Fibroblast of lung (primary cell): Measurements from ENCODE around the gene TRIM71. TPM values are rescaled to one million over a fixed set of nuclear protein-coding genes. Genes with fewer than 3 reads are reported as not detected.

Experiments used
- DNase-seq, 2 donors: peaks; one replicate each; pipeline versions ENCODE4 v3.0.0 to v3.0.0-alpha.2; 2010; ENCODE audit warnings: low read depth in 2 of 2
- H2AFZ ChIP-seq: 2 replicates; pipeline ENCODE4 v1.5.1; 2012; ENCODE audit warnings: low read length, control low read depth, inconsistent platforms
- H3K27ac ChIP-seq: 2 replicates; pipeline ENCODE4 v1.5.1; 2011; ENCODE audit warnings: low read length, control low read depth; ENCODE audit not compliant: insufficient read depth
- H3K27me3 ChIP-seq: 2 replicates; pipeline ENCODE4 v1.5.1; 2011; ENCODE audit warnings: mild to moderate bottlenecking, low read length; ENCODE audit not compliant: control insufficient read depth, insufficient read depth
- H3K36me3 ChIP-seq: 2 replicates; pipeline ENCODE4 v1.5.1; 2011; ENCODE audit warnings: low read length; ENCODE audit not compliant: control insufficient read depth, insufficient read depth
- H3K4me1 ChIP-seq: 2 replicates; pipeline ENCODE4 v1.5.1; 2011; ENCODE audit warnings: low read length; ENCODE audit not compliant: control insufficient read depth, insufficient read depth; ENCODE audit errors: extremely low read depth
- H3K4me2 ChIP-seq: 2 replicates; pipeline ENCODE4 v1.5.1; 2011; ENCODE audit warnings: low read length, control low read depth; ENCODE audit not compliant: insufficient read depth; ENCODE audit errors: extremely low read depth
- H3K4me3 ChIP-seq, 4 experiments: fragments of 200-600 bp in 1 of 4; sonication (generic) in 1 of 4; replicated peaks in 1 of 4; 2 replicates each; pipeline ENCODE4 v1.5.1; 2011 to 2016; ENCODE audit warnings: low read length in 4 of 4, low read depth in 3 of 4, mild to moderate bottlenecking in 3 of 4, control low read depth in 2 of 4, inconsistent platforms in 1 of 4, mixed read lengths in 1 of 4; ENCODE audit not compliant: insufficient read depth in 1 of 4; ENCODE audit errors: control extremely low read depth in 1 of 4
- H3K79me2 ChIP-seq: 2 replicates; pipeline ENCODE4 v1.5.1; 2012; ENCODE audit warnings: mild to moderate bottlenecking, low read length, inconsistent platforms; ENCODE audit not compliant: control insufficient read depth, insufficient read depth
- H3K9ac ChIP-seq: 2 replicates; pipeline ENCODE4 v1.5.1; 2011; ENCODE audit warnings: mild to moderate bottlenecking, low read length, control low read depth; ENCODE audit not compliant: insufficient read depth
- H3K9me3 ChIP-seq: 2 replicates; pipeline ENCODE4 v1.5.1; 2012; ENCODE audit warnings: low read depth, low read length; ENCODE audit not compliant: control insufficient read depth, insufficient read depth
- H4K20me1 ChIP-seq: 2 replicates; pipeline ENCODE4 v1.5.1; 2011; ENCODE audit warnings: low read length; ENCODE audit not compliant: control insufficient read depth, insufficient read depth; ENCODE audit errors: extremely low read depth
- CTCF ChIP-seq, 2 donors: IDR thresholded peaks in 1 of 2; conservative IDR thresholded peaks in 1 of 2; 1 replicate in 1 of 2; 2 replicates in 1 of 2; pipeline ENCODE4 v1.5.1; 2011 to 2012; ENCODE audit warnings: low read length in 2 of 2, control low read depth in 1 of 2, inconsistent platforms in 1 of 2, low read depth in 1 of 2, mild to moderate bottlenecking in 1 of 2
- EZH2 ChIP-seq: IDR thresholded peaks from 2 replicates; pipeline ENCODE4 v1.5.1; 2012; ENCODE audit warnings: low read length, control low read depth, mild to moderate bottlenecking; ENCODE audit errors: missing control alignments
- polyA plus RNA-seq, 2 donors: library from polyadenylated mRNA; depleted of rRNA in 1 of 2; stranded (reverse) in 1 of 2; unstranded in 1 of 2; fragments of >200 nt; gene quantifications; 2 replicates each; pipeline ENCODE4 v1.2.1, GENCODE V29; 2011 to 2012; ENCODE audit warnings: missing spikeins in 1 of 2
- total RNA-seq: library from RNA; depleted of rRNA; stranded (reverse); fragments of >200 nt; gene quantifications from 2 replicates; pipeline ENCODE4 v1.2.1, GENCODE V29; 2014

TRIM71 gene
- total and polyA plus RNA-seq, 2 donors (not counting 1 experiment from before 2014, with no cell fraction given) = under 0.01 to 0.02 TPM

GRCh38 chr3:32886296-32886695, 68.5 kb downstream of the TRIM71 start:
- H3K4me2 ChIP-seq = no peak overlapping the region
- H3K27me3 ChIP-seq = peaks cover 4% of the 10 kb centered on the region
- no peak for DNase-seq
- no peaks in the 10 kb centered on the region for H3K79me2 ChIP-seq
- H3K9ac ChIP-seq = no peak overlapping the region
- H3K4me1 ChIP-seq = no peaks in the 10 kb centered on the region
- no peak overlapping the region for H3K27ac ChIP-seq
- H2AFZ ChIP-seq = no peak overlapping the region
- H3K9me3 ChIP-seq = no peaks in the 10 kb centered on the region
- no peaks in the 10 kb centered on the region for H3K36me3 ChIP-seq
- no peak overlapping the region for H3K4me3 ChIP-seq
- TF ChIP-seq EZH2 (no peak), CTCF (conservative IDR thresholded peaks at IDR 0.05 in 1 of 2, IDR thresholded peaks at IDR 0.05 in 1 of 2; ENCODE audit: low read depth in 1 of 2, low read length in 2 of 2) (no peak)
- no peaks in the 10 kb centered on the region for H4K20me1 ChIP-seq

GRCh38 chr3:32886911-32887310, 69.1 kb downstream of the TRIM71 start:
- Histone ChIP-seq H3K27ac (no peak overlapping the region), H3K9ac (no peak overlapping the region), H3K4me2 (no peak overlapping the region), H3K27me3 (peaks cover 2% of the 10 kb centered on the region), H3K79me2 (no peaks in the 10 kb centered on the region), H3K9me3 (no peaks in the 10 kb centered on the region), H3K36me3 (no peaks in the 10 kb centered on the region), H2AFZ (no peak overlapping the region), H4K20me1 (no peaks in the 10 kb centered on the region), H3K4me1 (no peaks in the 10 kb centered on the region), H3K4me3 (no peak overlapping the region)
- DNase-seq = no peak
- TF ChIP-seq EZH2 = no peak
- TF ChIP-seq CTCF (conservative IDR thresholded peaks at IDR 0.05 in 1 of 2, IDR thresholded peaks at IDR 0.05 in 1 of 2; ENCODE audit: low read depth in 1 of 2, low read length in 2 of 2) = no peak

- TF ChIP-seq EZH2 (no peak), CTCF (conservative IDR thresholded peaks at IDR 0.05 in 1 of 2, IDR thresholded peaks at IDR 0.05 in 1 of 2; ENCODE audit: low read depth in 1 of 2, low read length in 2 of 2) (no peak)
- no peak overlapping the region for H3K4me3 ChIP-seq
- H4K20me1 ChIP-seq = no peaks in the 10 kb centered on the region
- H3K4me2 ChIP-seq = no peak overlapping the region
- no peak overlapping the region for H2AFZ ChIP-seq
- no peaks in the 10 kb centered on the region for H3K9me3 ChIP-seq
- no peak overlapping the region for H3K27ac ChIP-seq
- no peaks in the 10 kb centered on the region for H3K4me1 ChIP-seq
- H3K36me3 ChIP-seq = no peaks in the 10 kb centered on the region
- H3K27me3 ChIP-seq = peaks cover 2% of the 10 kb centered on the region
- DNase-seq = no peak
- no peaks in the 10 kb centered on the region for H3K79me2 ChIP-seq
- H3K9ac ChIP-seq = no peak overlapping the region
Measured at GRCh38 chr3:32888739-32889138, 70.9 kb downstream of the TRIM71 start.
